NCI-H2171 (cell line): ENCODE data around the gene GRAMD2A.
A peak's percentile ranks its signal among the peaks of the same experiment; 100 is the strongest.

Experiments
- DNase-seq: peaks from one replicate; lab custom pipeline; 2025; lab: John Stamatoyannopoulos, UW

The GRAMD2A gene

GRCh38 chr15:72167445-72167844, 30.1 kb downstream of the GRAMD2A start:
- no peak for DNase-seq

GRCh38 chr15:72166716-72167417, 30.7 kb downstream of the GRAMD2A start:
- no peak for DNase-seq

- no peak for DNase-seq
Observed at GRCh38 chr15:72163719-72164118, 33.9 kb downstream of the GRAMD2A start.

- DNase-seq, result no peak
Observed at GRCh38 chr15:72162569-72162968, 35.0 kb downstream of the GRAMD2A start.

- DNase-seq, result no peak
Observed at GRCh38 chr15:72161361-72162132, 36.0 kb downstream of the GRAMD2A start.

- DNase-seq, result no peak
Observed at GRCh38 chr15:72160696-72161245, 36.8 kb downstream of the GRAMD2A start.

GRCh38 chr15:72156928-72157327, 40.7 kb downstream of the GRAMD2A start:
- DNase-seq, result no peak

GRCh38 chr15:72155635-72156616, 41.7 kb downstream of the GRAMD2A start:
- peak; percentile 72 for DNase-seq

- peak; percentile 95 for DNase-seq
Observed at GRCh38 chr15:72155003-72155621, 42.5 kb downstream of the GRAMD2A start.

- DNase-seq, result no peak
Observed at GRCh38 chr15:72154316-72154715, 43.3 kb downstream of the GRAMD2A start.

GRCh38 chr15:72153269-72154000, 44.2 kb downstream of the GRAMD2A start:
- DNase-seq, result no peak

GRCh38 chr15:72147418-72147817, 50.2 kb downstream of the GRAMD2A start:
- no peak for DNase-seq

- DNase-seq, result no peak
Observed at GRCh38 chr15:72146934-72147333, 50.7 kb downstream of the GRAMD2A start.

GRCh38 chr15:72146221-72146620, 51.4 kb downstream of the GRAMD2A start:
- DNase-seq, result no peak

GRCh38 chr15:72141171-72142084, 56.2 kb downstream of the GRAMD2A start:
- DNase-seq, result no peak

GRCh38 chr15:72140088-72140487, 57.5 kb downstream of the GRAMD2A start:
- DNase-seq, result no peak

GRCh38 chr15:72139667-72140066, 57.9 kb downstream of the GRAMD2A start:
- DNase-seq, result no peak

- DNase-seq, result peak; percentile 69
Observed at GRCh38 chr15:72136170-72137051, 61.2 kb downstream of the GRAMD2A start.

GRCh38 chr15:72135719-72136118, 61.9 kb downstream of the GRAMD2A start:
- DNase-seq, result no peak
